Adipose tissue (tissue), 3 donors: ENCODE measurements around the gene FAM184A. TPM values are rescaled to one million over a fixed set of nuclear protein-coding genes. Genes with fewer than 3 reads are reported as not detected.
"Not testable (repeated sequence)": the region's sequence is repeated elsewhere in the genome, so short reads cannot be mapped to it uniquely, and the experiment has no call there.

Experiments
- H3K27ac ChIP-seq: one replicate; pipeline ENCODE4 v1.5.1; 2013; ENCODE audit warnings: low read depth, low read length
- WGBS, 3 donors: extraction: QIAGEN DNeasy Blood & Tissue Kit; methylation state at CpG; one replicate each; pipeline ENCODE4 v1.1.7; 2013; 5-methylcytosine and 5-hydroxymethylcytosine counted together
- polyA plus RNA-seq, 3 donors: library from polyadenylated mRNA; stranded (reverse); fragments of 200-250 nt; gene quantifications; one replicate each; pipeline ENCODE4 v1.2.3, GENCODE V29; 2013
- donor health status: healthy with polysubstance abuse.
- donor health status: Bipolar disorder and iron deficiency.
- donor health status: healthy.

Gene FAM184A, protein sequence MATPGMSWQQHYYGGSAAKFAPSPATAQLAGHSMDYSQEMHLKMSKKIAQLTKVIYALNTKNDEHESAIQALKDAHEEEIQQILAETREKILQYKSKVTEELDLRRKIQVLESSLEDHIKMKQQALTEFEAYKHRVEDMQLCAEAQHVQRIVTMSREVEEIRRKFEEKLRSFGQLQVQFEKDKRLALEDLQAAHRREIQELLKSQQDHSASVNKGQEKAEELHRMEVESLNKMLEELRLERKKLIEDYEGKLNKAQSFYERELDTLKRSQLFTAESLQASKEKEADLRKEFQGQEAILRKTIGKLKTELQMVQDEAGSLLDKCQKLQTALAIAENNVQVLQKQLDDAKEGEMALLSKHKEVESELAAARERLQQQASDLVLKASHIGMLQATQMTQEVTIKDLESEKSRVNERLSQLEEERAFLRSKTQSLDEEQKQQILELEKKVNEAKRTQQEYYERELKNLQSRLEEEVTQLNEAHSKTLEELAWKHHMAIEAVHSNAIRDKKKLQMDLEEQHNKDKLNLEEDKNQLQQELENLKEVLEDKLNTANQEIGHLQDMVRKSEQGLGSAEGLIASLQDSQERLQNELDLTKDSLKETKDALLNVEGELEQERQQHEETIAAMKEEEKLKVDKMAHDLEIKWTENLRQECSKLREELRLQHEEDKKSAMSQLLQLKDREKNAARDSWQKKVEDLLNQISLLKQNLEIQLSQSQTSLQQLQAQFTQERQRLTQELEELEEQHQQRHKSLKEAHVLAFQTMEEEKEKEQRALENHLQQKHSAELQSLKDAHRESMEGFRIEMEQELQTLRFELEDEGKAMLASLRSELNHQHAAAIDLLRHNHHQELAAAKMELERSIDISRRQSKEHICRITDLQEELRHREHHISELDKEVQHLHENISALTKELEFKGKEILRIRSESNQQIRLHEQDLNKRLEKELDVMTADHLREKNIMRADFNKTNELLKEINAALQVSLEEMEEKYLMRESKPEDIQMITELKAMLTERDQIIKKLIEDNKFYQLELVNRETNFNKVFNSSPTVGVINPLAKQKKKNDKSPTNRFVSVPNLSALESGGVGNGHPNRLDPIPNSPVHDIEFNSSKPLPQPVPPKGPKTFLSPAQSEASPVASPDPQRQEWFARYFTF
- 1 to 10 TPM; 1.1 to 9.4 (median 1.7) TPM for polyA plus RNA-seq

DNA sequence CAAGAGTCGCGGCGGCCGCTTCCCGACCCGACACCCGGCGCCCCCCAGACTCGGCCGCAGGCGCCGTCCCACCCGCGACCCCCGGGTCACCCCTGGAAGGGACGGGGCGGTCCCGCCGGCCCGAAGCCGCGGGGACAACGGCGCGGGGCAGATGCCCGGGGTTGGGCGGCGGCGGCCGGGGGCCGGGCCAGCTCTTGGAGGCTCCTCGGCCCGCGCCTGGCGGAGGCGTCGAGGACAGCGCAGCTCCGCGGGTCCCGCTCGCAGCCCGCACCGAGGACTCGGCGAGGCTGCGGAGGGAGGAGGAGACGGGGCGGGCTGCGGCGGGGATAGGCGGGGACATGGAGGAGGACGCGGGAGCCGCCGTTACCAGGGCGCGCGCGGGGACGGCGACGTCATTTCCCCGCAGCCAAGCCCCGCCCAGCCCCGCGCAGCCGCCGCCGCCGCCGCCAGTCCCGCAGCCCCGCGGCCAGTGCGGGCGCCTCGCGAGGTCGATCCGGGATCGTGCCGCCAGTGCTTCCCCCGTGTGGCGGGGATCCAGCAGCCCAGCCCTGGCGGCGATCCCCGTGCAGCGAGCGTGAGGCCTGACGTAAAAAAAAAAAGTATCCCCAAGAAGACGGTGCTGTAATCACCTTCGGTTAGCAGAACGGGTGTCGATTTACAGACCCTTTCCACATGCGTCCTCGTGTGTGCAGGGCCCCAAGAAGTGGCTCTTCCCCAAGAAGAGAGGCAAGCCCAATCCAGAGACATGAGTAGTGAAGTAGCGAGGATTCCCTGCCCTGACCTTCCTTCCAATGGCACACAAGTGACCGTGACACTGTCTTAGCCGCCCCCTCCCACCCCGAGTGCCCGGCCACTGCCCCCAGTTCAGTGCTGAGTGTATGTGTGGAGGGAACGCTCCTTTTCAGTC, at the start of gene FAM184A:
FAM184A (minus strand) TSS at position 289 of the 907 bp plus-strand sequence. CDS start 365 bp downstream, outside the sequence.
- WGBS, 3 donors = 0 to 1% (median 0%) methylated on average over 73 to 103 of the region's 103 CpGs
- no peak within 1 kb of the TSS for H3K27ac ChIP-seq

DNA sequence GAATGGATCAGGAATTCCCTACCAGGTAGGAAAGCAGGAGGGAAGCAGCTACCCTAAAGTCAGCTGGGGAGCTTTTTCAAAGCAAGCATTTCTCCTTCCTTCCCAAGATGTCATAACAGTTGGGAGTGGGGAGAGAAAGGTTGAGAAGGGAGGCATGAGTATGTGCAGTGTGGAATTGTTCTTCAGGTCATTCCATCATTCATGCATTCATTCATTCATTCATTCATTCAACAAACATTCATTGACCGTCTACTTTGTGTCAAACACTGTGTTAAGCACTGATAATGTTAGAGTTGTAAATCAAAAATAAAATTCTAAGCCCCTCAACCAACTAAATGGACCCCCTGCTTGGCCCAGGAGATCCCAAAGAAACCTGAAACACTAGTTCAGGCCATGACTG, 49.2 kb upstream of the FAM184A start:
- WGBS, 3 donors = 86 to 96% (median 93%) methylated on average over 1 of the region's 1 CpG

DNA sequence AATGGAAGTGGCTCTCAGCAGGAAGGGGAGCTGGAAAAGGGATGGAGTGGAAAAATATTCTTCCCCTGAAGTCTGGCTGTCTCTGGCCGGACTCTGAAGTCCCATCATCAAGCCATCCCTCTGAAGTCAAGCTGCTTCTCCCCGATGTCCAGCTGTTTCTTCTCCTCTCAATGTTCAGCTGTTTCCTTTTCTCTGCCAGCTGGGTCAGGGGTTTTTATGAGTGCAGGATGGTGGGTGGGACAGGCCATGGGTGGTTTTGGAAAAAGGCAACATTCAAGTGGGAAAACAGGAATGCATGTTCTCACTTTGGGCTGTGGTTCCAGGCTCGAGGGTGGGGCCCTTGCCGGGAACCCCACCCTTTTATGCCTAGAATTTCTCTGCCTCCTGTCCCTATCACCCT, 48.4 kb upstream of the FAM184A start:
- 48 to 71% (median 63%) methylated on average over 4 of the region's 4 CpGs for WGBS, 3 donors

More for the DNA sequence above, 49.2 kb upstream of the FAM184A start:
- H3K27ac ChIP-seq = no peak overlapping the region

DNA sequence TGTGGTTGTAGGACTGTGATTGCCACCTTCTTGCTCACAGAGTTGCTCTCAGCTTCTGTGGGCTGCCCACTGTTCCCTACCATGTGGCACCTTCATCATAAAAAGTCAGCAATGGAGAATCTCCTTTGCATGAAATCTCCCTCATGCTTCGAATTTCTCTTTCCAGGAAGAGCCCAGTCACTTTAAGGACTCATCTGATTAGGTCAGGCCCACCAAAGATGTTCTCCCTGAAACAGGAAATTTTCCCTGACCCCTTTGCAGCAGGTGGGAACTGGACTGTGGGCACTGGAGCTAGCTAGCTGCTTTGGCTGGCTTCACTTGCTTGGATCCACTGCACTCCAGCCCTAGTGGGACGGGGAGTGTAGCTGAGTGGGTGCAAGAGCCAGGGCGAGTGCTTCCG, 47.7 kb upstream of the FAM184A start:
- no peak overlapping the region for H3K27ac ChIP-seq
- 92 to 99% (median 92%) methylated on average over 4 of the region's 4 CpGs for WGBS, 3 donors

More for the DNA sequence above, 48.4 kb upstream of the FAM184A start:
- H3K27ac ChIP-seq = no peak overlapping the region

DNA sequence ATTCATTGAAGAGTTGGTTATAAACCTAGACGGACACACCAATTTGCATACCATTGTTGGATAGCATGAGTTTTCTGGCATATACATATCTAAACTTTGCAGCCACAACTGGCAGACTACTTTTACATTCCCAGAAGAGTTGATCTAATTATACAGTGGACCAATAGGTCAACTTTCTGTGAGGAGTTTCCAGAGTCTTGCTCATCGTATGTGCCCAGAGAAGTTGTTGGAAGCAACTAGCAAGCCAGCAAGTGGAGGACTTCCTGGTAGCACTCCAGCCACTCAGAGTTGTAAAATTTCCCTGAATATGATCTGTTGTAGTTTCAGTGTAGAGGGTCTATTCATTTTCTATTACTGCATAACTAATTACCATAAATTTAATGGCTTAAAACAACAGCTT, 47.1 kb upstream of the FAM184A start:
- no peak overlapping the region for H3K27ac ChIP-seq

DNA sequence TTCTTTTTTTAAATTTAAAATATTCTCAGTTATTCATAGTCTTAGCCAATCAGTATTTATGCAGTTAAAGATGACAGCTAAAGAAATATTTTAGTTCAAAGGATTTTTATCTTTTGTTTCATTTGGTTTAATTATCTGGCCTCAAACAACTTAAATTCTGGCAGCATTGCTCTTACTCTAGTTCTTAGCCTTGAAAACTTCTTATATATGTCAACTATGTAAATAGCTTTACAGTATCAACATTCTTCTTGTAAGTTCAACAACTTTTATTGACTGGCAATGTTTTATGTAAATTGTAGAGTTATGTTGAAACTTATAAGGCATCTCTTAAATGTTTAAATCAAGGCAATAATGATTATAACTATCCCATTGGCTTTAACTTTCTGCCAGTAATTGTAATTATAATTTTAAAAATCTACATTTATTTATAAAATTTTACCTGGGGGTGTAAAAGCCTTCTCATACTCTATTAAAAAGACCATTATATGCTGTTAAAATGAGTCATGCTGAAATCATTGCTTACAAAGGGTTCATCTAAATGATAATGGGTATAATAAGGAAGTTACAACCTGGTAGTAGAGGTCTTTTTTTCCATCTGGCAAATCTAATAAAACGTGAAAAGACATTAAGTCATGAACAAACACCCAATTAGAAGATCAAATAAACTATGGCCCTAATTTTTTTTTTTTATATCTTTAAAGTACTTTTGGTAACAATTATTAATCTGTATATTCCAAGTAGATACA, 45.8 kb upstream of the FAM184A start:
- WGBS, 3 donors = 33 to 56% (median 55%) methylated on average over 1 of the region's 1 CpG
- H3K27ac ChIP-seq = no peak overlapping the region

More for the DNA sequence above, 47.1 kb upstream of the FAM184A start:
- WGBS, 3 donors = 69 to 87% (median 82%) methylated on average over 2 of the region's 2 CpGs

DNA sequence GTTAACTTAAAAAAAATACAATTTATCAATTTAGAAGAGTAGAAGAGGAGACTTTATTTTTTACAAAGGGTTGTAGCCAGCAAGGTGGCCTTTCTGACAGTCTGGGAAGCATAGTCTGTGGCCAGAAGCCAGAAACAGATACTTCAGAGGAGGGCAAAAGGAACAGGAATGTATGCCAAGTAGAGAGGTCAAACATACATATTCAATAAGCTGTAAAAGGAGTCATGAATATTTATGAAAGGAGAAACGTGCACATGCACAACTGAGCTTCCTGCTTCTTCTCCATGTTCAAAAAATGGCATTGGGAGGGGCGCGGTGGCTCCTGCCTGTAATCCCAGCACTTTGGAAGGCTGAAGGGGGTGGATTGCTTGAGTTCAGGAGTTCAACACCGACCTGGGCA, 43.9 kb upstream of the FAM184A start:
- 79 to 84% (median 81%) methylated on average over 4 of the region's 4 CpGs for WGBS, 3 donors
- no peak overlapping the region for H3K27ac ChIP-seq

DNA sequence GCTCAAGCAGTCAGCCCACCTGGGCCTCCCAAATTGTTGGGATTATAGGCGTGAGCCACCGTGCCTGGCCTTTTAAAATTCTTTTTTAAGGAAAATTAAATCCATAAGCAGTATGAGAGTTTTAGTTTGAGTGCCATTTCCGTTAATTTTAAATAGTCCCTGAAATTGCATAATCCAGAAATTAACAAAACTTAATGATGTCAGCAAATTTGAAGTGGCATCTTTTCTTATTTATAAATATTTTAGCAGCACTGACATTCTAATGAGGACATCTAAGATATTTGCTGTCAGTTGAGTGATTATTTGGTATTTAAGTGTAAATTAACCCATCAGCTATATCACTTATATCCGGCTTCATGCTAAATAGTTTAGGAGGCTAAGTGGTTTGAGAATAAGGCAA, 42.9 kb upstream of the FAM184A start:
- 84 to 92% (median 89%) methylated on average over 4 of the region's 4 CpGs for WGBS, 3 donors

DNA sequence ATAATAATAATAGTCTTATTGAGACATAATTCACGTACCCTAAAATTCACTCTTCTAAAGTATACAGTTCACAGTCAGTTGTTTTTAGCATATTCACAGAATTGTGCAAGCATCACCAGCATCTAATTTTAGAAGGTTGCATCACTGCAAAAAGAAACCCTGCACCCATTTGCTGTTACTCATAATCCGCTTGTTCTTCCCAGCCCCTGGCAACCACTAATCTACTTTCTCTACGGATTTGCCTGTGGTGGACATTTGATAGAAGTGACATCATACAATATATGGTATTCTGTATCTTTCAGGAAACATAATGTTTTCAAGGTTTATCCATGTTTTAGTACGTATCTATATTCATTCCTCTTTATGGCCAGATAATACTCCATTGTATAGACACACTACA, 41.5 kb upstream of the FAM184A start:
- WGBS, 3 donors = 49 to 83% (median 56%) methylated on average over 4 of the region's 4 CpGs
- no peak overlapping the region for H3K27ac ChIP-seq

More for the DNA sequence above, 42.9 kb upstream of the FAM184A start:
- H3K27ac ChIP-seq = no peak overlapping the region

DNA sequence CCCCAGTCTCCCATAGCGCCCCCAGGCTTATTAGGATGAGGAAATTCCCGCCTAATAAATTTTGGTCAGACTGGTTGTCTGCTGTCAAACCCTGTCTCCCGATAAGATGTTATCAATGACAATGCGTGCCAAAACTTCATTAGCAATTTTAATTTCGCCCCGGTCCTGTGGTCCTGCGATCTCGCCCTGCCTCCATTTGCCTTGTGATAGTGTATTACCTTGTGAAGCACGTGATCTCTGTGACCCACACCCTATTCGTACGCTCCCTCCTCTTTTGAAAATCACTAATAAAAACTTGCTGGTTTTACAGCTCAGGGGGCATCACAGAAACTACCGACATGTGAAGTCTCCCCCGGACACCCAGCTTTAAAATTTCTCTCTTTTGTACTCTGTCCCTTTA, 40.6 kb upstream of the FAM184A start:
- not testable (repeated sequence) for H3K27ac ChIP-seq
- WGBS, 3 donors = 70 to 82% (median 82%) methylated on average over 13 of the region's 13 CpGs

DNA sequence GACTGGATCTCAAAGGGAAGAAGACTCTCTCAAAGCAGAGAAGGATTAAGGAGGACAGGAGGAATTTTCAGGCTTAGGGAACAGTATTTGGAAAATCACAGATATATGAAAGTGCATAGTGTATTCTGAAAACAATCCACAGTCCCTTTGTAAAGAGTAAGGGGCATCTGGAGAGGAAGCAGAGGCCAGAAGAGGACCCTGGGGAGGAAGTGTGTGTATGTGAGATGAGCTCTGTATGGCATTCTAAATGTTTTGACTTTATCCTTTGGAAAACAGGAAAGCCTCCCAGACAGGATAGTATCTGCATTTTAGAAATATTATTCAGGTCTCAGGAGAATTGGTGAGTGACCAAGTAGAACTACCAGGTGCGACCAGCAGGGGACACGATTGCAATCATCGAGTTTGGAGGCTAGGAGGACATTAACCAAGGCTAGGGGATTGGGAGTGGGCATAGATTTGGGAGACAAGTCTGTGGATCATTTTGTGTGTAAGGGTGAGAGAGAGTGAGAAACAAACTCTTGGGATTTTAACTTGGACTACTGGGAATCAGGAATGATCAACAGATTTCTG, 38.3 kb upstream of the FAM184A start:
- 66 to 73% (median 71%) methylated on average over 3 of the region's 3 CpGs for WGBS, 3 donors

DNA sequence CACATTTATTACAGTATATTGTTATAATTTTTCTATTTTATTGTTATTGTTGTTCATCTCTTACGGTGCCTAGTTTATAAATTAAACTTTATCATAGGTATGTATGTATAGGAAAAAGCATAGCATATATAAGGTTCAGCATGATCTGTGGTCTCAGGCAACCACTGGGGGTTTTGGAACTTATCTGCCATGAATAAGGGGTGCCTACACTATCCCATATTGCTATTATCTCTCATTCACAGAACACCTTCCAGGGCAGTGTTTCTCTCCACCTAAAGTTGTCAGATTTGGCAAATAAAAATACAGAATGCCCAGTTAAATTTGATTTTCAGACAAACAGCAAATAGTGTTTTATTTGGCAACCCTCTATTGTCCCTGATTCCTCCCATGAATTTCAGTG, 35.5 kb upstream of the FAM184A start:
- H3K27ac ChIP-seq = no peak overlapping the region
- 95 to 100% (median 96%) methylated on average over 1 of the region's 1 CpG for WGBS, 3 donors

More for the DNA sequence above, 38.3 kb upstream of the FAM184A start:
- H3K27ac ChIP-seq = no peak overlapping the region

DNA sequence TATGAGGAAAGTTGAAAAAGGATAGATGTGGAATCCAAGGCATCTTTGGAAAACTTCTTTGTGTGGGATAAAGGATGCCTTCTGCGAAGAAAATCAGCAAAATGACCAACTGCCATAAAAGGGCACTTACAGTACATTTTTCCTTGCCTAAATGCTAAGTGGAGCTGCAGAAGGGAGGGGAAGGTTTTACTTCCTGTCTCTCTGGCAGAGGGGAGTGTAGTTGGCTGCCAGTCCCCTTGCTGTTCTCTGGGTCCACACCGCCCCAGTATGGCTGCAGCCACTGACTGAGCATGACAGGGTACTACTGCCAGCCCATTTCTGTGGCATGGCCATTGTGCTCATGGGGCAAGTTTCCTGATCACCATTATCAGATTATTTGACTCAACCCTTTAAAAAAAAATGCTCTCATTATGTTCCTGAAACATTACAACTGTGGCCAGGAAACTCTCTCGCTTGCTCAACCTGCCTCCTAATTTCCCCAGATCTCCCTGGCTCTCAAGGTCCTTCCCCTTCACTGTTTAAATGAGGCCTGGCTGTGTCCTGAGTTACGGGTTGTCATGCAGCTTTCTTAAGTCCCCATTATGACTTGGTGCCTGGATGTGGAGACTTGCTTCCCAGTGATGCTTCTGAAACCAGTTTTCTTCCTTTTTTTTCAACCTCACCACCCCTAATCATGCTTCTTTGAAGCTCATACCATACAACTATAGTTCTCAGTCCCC, 34.5 kb upstream of the FAM184A start:
- H3K27ac ChIP-seq = no peak overlapping the region
- WGBS, 3 donors = 47 to 77% (median 54%) methylated on average over 4 of the region's 4 CpGs

DNA sequence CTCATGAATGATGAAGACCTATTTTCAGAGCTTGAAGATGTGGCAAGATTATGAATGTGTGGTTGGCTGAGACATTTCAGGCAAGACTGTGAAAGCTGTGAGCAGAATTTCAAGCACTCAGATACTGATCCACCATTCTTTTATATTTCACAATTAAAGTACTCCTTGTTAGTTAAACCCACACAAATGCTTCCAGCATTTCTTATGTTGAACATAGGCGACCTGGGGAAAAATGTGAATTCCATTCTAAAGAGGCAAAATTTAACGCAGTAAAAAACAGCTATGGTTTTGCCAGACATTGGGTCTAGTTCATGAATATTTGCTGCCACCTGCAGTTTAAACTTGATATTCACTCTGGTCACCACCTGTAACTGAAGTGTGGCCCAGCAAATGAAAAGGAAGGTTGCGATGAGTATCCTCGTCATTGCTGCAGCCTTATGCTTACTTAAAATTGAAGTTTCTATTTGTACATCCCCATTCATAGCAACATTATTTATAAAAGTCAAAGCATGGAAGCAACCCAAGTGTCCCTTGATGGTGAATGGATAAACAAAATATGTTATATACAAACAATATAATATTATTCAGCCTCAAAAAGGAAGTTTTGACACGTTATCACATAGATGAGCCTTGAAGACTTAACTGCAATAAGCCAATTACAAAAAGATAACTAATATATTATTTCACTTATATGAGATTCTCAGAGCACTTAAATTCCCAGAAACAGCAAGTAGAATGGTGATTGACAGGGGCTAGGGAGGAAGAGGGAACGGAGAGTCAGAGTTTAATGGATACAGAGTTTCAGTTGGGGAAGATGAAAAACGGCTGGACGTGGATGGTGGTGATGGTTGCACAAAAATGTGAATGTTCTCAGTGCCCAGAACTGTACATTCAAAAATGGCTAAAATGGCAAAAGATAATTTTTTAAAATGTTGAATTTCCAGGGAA, 32.4 kb upstream of the FAM184A start:
- no peak overlapping the region for H3K27ac ChIP-seq
- 34 to 43% (median 43%) methylated on average over 8 of the region's 8 CpGs for WGBS, 3 donors

DNA sequence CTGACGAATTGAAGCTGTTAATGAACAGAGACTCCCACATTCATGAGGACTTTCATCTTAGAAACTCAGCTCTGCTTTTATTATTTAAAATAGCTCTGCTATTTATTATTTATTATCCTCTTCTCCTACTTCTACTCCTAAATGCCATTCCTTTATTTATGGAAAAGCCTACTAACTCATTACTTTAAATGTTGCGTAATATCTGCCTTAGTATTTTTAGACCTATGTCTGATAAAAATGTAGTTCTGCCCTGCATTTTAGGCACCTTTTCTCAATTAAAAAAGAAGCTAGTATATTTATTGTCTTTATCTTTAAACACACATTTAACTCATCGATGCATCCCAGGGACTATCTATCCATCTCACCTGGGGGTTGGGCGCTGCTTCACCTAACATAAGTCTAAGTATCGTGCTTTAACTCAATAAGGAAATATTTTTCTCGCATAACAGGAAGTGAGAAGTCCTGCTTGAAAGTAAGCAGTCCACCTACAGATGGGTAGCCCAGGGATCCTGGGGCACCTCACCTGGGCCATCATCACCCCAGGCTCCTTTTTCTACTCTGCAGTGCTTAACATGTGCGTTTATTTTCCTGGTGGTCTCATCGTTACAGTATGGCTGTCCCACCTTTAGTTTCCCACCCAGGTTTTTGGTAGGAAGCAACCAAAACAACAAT, 31.3 kb upstream of the FAM184A start:
- H3K27ac ChIP-seq = no peak overlapping the region
- 72 to 75% (median 74%) methylated on average over 8 of the region's 8 CpGs for whole genome bisulfite sequencing, 3 donors
